Activated CD8-positive, alpha-beta memory T cell treated with anti-CD3 and anti-CD28 coated beads for 4 hours (primary cell): ENCODE results near the gene SUPT6H.

Source experiments
- DNase-seq, 2 donors: peaks; one replicate each; pipeline ENCODE4 v3.0.0-alpha.2; 2020; ENCODE audit warnings: low read depth in 2 of 2

The SUPT6H gene

GRCh38 chr17:28661635-28662526 is at the start of gene SUPT6H, which contains the start of gene SDF2:
SUPT6H (plus strand) TSS chr17:28662205; CDS start chr17:28673402, 11,197 bp downstream.
SDF2 (minus strand) TSS chr17:28661906; CDS start chr17:28661876, 30 bp downstream.
- DNase-seq: peak; percentile 90 to 92

GRCh38 chr17:28612531-28612930 is 49.5 kb upstream of the SUPT6H start:
- DNase-seq: no peak

GRCh38 chr17:28612936-28613872 is 48.8 kb upstream of the SUPT6H start:
- DNase-seq: no peak

GRCh38 chr17:28613931-28614381 is 48.0 kb upstream of the SUPT6H start, which contains the start of gene RSKR:
RSKR (minus strand) TSS chr17:28614185; CDS start chr17:28614161, 24 bp downstream.
- DNase-seq: no peak

- DNase-seq: no peak
Measured at GRCh38 chr17:28615260-28615940, 46.6 kb upstream of the SUPT6H start.

GRCh38 chr17:28616281-28616680 is 45.7 kb upstream of the SUPT6H start:
- DNase-seq: no peak

GRCh38 chr17:28618464-28618863 is 43.5 kb upstream of the SUPT6H start:
- DNase-seq: no peak

- no peak for DNase-seq
Measured at GRCh38 chr17:28620010-28620409, 42.0 kb upstream of the SUPT6H start.

GRCh38 chr17:28622186-28622585 is 39.8 kb upstream of the SUPT6H start:
- DNase-seq: no peak

GRCh38 chr17:28623696-28624095 is 38.3 kb upstream of the SUPT6H start:
- no peak for DNase-seq

GRCh38 chr17:28624148-28624547 is 37.9 kb upstream of the SUPT6H start:
- DNase-seq: no peak

- no peak for DNase-seq
Measured at GRCh38 chr17:28626818-28627217, 35.2 kb upstream of the SUPT6H start.

GRCh38 chr17:28634206-28634865 is 27.7 kb upstream of the SUPT6H start:
- DNase-seq: no peak

- DNase-seq: no peak
Measured at GRCh38 chr17:28635506-28635905, 26.5 kb upstream of the SUPT6H start.

GRCh38 chr17:28641579-28641978 is 20.4 kb upstream of the SUPT6H start:
- no peak for DNase-seq

GRCh38 chr17:28643983-28644786 is 17.8 kb upstream of the SUPT6H start:
- DNase-seq: no peak

GRCh38 chr17:28644787-28645575 is 17.0 kb upstream of the SUPT6H start, which contains the start of gene BLTP2:
BLTP2 (minus strand) TSS chr17:28645158; CDS start chr17:28645056, 102 bp downstream.
- peak; percentile 86 to 92 for DNase-seq

- DNase-seq: no peak
Measured at GRCh38 chr17:28645576-28645939, 16.4 kb upstream of the SUPT6H start.

GRCh38 chr17:28646039-28646754 is 15.8 kb upstream of the SUPT6H start:
- no peak for DNase-seq
